ENCODE results near the gene CHI3L2. TPM values are rescaled to one million over a fixed set of nuclear protein-coding genes. Genes with fewer than 3 reads are reported as not detected.
A peak's percentile ranks its signal among the peaks of the same experiment; 100 is the strongest.

Gene CHI3L2
- total RNA-seq, 6 experiments from 2014 or later = 0.35 to 0.64 (median 0.57) TPM; not detected in 3

GRCh38 chr1:111195002-111195684 lies 32.4 kb upstream of the CHI3L2 start:
- no peak for DNase-seq
- H3K27ac Mint-ChIP-seq = no peak overlapping the region
- no peaks in the 10 kb centered on the region for H3K9me3 Mint-ChIP-seq
- no peak for TF ChIP-seq CTCF (IDR thresholded peaks at IDR 0.05)
- no peak overlapping the region for H3K4me3 Mint-ChIP-seq
- peaks cover 51% of the 10 kb centered on the region for H3K4me1 Mint-ChIP-seq (ENCODE audit: low read depth)
- H3K27me3 Mint-ChIP-seq (ENCODE audit: insufficient read depth) = peaks cover 4% of the 10 kb centered on the region
- no peaks in the 10 kb centered on the region for H3K36me3 Mint-ChIP-seq (ENCODE audit: low read depth)

GRCh38 chr1:111196213-111196612 lies 31.3 kb upstream of the CHI3L2 start:
- Mint-ChIP-seq H3K4me1 (ENCODE audit: low read depth) (peaks cover 41% of the 10 kb centered on the region), H3K27me3 (ENCODE audit: insufficient read depth) (peaks cover 4% of the 10 kb centered on the region), H3K27ac (no peak overlapping the region), H3K9me3 (no peaks in the 10 kb centered on the region), H3K4me3 (no peak overlapping the region), H3K36me3 (ENCODE audit: low read depth) (no peaks in the 10 kb centered on the region)
- no peak for DNase-seq
- no peak for TF ChIP-seq CTCF (IDR thresholded peaks at IDR 0.05)

- Mint-ChIP-seq H3K4me3 (no peak overlapping the region), H3K27me3 (ENCODE audit: insufficient read depth) (peaks cover 4% of the 10 kb centered on the region), H3K27ac (no peak overlapping the region), H3K9me3 (no peaks in the 10 kb centered on the region), H3K36me3 (ENCODE audit: low read depth) (no peaks in the 10 kb centered on the region), H3K4me1 (ENCODE audit: low read depth) (peaks cover 25% of the 10 kb centered on the region)
- peak; percentile 56 for TF ChIP-seq CTCF (IDR thresholded peaks at IDR 0.05)
- DNase-seq = no peak
Measured at GRCh38 chr1:111197598-111198284, 29.8 kb upstream of the CHI3L2 start.

DNA sequence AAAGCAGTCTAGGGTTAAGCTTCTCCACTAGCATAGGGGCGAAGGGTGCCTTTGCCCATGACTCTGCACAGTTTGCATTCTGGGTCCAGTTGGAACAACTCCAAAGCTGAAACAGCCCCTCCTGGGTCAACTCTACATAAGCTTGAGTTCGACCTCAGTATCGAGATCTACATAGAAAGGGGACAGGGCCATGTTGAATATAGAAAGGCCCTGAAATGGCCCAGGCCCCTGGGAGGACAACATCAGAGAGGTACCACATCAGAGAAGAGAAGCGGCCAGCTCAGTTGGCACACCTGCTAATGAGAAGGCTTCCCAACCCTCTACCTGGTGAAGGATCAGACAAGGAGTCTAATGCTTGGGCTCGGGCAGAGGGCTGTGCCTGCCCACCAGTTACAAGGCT lies 28.7 kb upstream of the CHI3L2 start:
- H3K36me3 Mint-ChIP-seq (ENCODE audit: low read depth) = no peaks in the 10 kb centered on the region
- H3K4me1 Mint-ChIP-seq (ENCODE audit: low read depth) = peaks cover 14% of the 10 kb centered on the region
- no peaks in the 10 kb centered on the region for H3K9me3 Mint-ChIP-seq
- no peak overlapping the region for H3K27ac Mint-ChIP-seq
- peaks cover 4% of the 10 kb centered on the region for H3K27me3 Mint-ChIP-seq (ENCODE audit: insufficient read depth)
- DNase-seq = no peak
- no peak overlapping the region for H3K4me3 Mint-ChIP-seq
- TF ChIP-seq CTCF (IDR thresholded peaks at IDR 0.05) = no peak

DNA sequence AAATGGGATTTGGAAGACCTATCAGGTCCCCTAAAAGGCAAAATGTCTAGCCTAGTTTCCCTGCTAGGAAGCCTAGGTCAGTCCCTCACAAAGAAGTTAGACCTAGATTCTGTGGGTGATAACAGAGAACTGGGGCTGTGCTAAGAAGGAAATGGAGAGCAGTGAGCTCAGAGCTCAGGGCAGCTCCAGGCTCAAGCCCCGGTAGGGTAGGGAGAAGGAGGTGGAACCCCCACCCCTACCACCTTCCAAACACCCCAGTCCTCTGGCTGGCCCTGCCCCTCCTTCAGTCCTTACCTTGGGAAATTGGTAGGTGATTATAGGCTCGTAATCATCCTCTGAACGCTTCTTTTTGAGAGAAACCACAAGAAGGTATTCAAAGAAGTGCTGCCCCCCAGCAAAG lies 28.2 kb upstream of the CHI3L2 start:
- Mint-ChIP-seq H3K36me3 (ENCODE audit: low read depth) (no peaks in the 10 kb centered on the region), H3K4me1 (ENCODE audit: low read depth) (peaks cover 10% of the 10 kb centered on the region), H3K27me3 (ENCODE audit: insufficient read depth) (peaks cover 1% of the 10 kb centered on the region), H3K9me3 (no peaks in the 10 kb centered on the region), H3K27ac (no peak overlapping the region), H3K4me3 (no peak overlapping the region)
- no peak for DNase-seq
- TF ChIP-seq CTCF (IDR thresholded peaks at IDR 0.05) = no peak

Data from HFFc6 (cell line).